Tibial artery (tissue), 4 donors: ENCODE results near the gene SMCO2.

ENCODE experiments used
- DNase-seq, 2 donors: peaks; one replicate each; pipeline ENCODE4 v3.0.0-alpha.2; 2019
- H3K27ac ChIP-seq, 2 donors: fragments of 200-600 bp; sonication (generic) in 1 of 2; 1 replicate in 1 of 2; 2 replicates in 1 of 2; pipeline ENCODE4 v1.5.1; 2018 to 2019; ENCODE audit warnings: mild to moderate bottlenecking in 1 of 2
- H3K27me3 ChIP-seq, 2 donors: fragments of 200-600 bp; sonication (generic) in 1 of 2; one replicate each; pipeline versions ENCODE4 v1.5.1 to v1.6.0; 2016 to 2019
- H3K36me3 ChIP-seq, 3 donors: fragments of 200-600 bp; sonication (generic) in 2 of 3; one replicate each; pipeline ENCODE4 v1.5.1; 2016 to 2019; ENCODE audit warnings: mild to moderate bottlenecking in 2 of 3
- H3K4me1 ChIP-seq, 4 donors: fragments of 200-600 bp; sonication (generic) in 2 of 4; 1 replicate in 3 of 4; 2 replicates in 1 of 4; pipeline ENCODE4 v1.5.1; 2016 to 2019
- H3K4me3 ChIP-seq, 2 donors: fragments of 200-600 bp; sonication (generic) in 1 of 2; 1 replicate in 1 of 2; 2 replicates in 1 of 2; pipeline ENCODE4 v1.5.1; 2018 to 2019; ENCODE audit warnings: mild to moderate bottlenecking in 2 of 2
- H3K9me3 ChIP-seq, 3 donors: fragments of 200-600 bp; sonication (generic) in 1 of 3; one replicate each; pipeline ENCODE4 v1.5.1; 2016 to 2019
- intact Hi-C: fragments of 100-400 bp; cut with DNase I; formaldehyde crosslinking; loops from one replicate; pipeline ENCODE4 v1.15.0; 2023; ENCODE audit warnings: low total_unique reads
- TF ChIP-seq, protein P1 (sequence below), 2 experiments: fragments of 200-600 bp in 1 of 2; fragments of 450-650 bp in 1 of 2; IDR thresholded peaks; one replicate each; pipeline ENCODE4 v1.5.1; 2017 to 2019; ENCODE audit warnings: antibody characterized with exemption in 2 of 2, mild to moderate bottlenecking in 1 of 2, moderate library complexity in 1 of 2

Gene SMCO2

DNA sequence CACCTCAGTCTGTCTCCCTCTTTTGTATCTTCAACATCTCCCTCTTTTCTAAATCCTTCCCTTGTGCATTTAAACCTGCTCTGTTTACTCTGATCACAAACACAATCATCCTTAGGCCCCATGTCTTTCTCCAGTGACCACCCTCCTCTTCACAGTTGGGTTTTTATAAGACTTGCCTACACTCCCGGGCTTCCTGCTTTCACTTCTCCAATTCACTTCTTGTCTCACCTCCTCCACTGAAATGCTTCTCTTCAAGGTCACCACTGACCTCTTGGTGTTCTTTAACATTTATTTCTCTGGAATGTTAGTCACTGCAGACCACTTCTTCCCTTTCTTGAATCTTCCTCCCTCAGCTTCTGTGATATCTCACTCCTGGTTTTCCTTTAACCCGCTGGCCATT is 8.7 kb upstream of the SMCO2 start:
- no peaks in the 10 kb centered on the region for H3K36me3 ChIP-seq
- H3K4me3 ChIP-seq, result no peak overlapping the region
- no peak overlapping the region for H3K27ac ChIP-seq
- no peaks in the 10 kb centered on the region for H3K27me3 ChIP-seq
- intact Hi-C loops, result loop anchor here (5.0 to 10.0 kb wide), 2 partner anchors 87 to 199 kb away; partner anchors contain the start of gene PPFIBP1
- no peak for DNase-seq
- H3K9me3 ChIP-seq, result no peaks in the 10 kb centered on the region
- peaks cover 0 to 7% (median 3%) of the 10 kb centered on the region in 4 donors for H3K4me1 ChIP-seq
- TF ChIP-seq, protein P1, sequence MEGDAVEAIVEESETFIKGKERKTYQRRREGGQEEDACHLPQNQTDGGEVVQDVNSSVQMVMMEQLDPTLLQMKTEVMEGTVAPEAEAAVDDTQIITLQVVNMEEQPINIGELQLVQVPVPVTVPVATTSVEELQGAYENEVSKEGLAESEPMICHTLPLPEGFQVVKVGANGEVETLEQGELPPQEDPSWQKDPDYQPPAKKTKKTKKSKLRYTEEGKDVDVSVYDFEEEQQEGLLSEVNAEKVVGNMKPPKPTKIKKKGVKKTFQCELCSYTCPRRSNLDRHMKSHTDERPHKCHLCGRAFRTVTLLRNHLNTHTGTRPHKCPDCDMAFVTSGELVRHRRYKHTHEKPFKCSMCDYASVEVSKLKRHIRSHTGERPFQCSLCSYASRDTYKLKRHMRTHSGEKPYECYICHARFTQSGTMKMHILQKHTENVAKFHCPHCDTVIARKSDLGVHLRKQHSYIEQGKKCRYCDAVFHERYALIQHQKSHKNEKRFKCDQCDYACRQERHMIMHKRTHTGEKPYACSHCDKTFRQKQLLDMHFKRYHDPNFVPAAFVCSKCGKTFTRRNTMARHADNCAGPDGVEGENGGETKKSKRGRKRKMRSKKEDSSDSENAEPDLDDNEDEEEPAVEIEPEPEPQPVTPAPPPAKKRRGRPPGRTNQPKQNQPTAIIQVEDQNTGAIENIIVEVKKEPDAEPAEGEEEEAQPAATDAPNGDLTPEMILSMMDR (IDR thresholded peaks at IDR 0.05), result no peak

DNA sequence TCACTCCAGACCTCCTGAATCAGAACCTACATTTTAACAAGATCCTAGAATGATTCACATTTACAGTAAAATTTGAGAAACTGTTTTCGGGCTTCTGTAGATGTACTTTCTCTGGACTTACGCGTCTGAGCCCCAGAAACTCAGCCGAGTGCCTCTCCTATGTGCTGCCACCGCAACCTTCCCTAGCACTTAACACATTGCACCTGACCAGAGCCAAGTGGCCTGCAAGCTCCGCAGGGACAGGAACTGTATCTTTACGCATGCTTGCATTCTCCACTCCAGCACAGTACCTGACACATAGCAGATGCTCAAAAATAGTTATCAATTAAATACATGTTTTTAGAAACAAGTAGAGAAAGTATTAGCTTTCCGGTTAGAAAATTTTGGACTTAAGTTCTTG is 1.2 kb downstream of the SMCO2 start:
- intact Hi-C loops, result no loop called here
- DNase-seq, result no peak
- TF ChIP-seq, protein P1 (IDR thresholded peaks at IDR 0.05), result no peak

DNA sequence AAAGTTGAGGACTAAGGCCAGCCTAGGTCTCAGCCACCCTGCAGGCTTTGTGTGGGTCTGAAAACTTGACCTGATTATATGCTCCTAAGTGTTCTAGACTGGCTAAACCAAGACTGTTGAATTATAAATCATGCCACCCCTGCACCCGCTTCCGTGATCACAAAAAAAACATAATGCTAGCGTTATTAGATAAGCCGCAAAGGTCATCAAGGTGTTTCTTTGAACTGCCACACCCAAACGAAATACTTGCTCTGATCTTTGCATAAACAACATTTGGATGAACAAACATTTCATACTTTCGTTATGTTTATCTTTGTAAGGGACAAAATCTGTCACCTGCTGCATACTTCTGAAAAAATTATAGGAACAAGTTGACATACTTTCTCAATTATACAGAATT is 2.5 kb downstream of the SMCO2 start:
- Histone ChIP-seq H3K27ac (no peak overlapping the region), H3K4me1 (no peaks in the 10 kb centered on the region), H3K4me3 (no peak overlapping the region), H3K36me3 (no peaks in the 10 kb centered on the region), H3K27me3 (no peaks in the 10 kb centered on the region), H3K9me3 (peaks cover 0 to 7% (median 0%) of the 10 kb centered on the region in 3 donors)
- no peak for DNase-seq
- intact Hi-C loops, result no loop called here
- TF ChIP-seq, protein P1 (IDR thresholded peaks at IDR 0.05), result no peak

More for the DNA sequence above, 1.2 kb downstream of the SMCO2 start:
- Histone ChIP-seq H3K4me3 (no peak overlapping the region), H3K9me3 (peaks cover 0 to 7% (median 0%) of the 10 kb centered on the region in 3 donors), H3K27ac (no peak overlapping the region), H3K4me1 (no peaks in the 10 kb centered on the region), H3K27me3 (no peaks in the 10 kb centered on the region), H3K36me3 (no peaks in the 10 kb centered on the region)

DNA sequence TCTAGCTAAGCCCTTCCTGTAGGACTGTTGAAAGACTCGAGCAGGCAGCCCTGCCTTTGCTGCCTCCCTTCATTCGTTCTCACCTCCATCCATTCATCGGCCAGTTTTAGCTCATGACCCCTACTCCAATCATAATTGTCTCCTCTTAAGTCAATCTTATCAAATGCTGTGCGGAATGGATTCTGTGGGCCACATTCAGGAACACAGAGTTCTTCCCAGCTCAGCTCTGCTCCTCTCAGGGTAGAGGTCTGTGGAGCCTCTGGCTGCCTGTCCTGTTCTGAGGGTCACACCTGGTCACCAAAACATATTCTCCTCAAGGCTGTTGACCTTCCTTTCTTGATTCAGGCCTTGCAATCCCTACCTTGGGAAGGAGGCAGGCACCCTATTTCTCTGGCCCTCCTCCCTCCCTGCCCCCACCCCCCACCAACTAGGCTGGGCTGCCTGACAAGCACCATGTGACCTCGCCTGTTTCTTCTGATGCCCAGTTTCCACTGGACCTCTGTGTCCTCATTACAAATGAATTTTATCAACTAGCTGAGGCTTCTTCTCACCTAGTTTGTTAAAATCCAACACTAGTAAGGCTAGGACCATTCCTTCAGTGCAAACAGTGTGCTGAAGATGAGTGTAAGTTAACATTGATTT is 3.5 kb downstream of the SMCO2 start:
- TF ChIP-seq, protein P1 (IDR thresholded peaks at IDR 0.05), result no peak
- intact Hi-C loops, result no loop called here
- no peak for DNase-seq

DNA sequence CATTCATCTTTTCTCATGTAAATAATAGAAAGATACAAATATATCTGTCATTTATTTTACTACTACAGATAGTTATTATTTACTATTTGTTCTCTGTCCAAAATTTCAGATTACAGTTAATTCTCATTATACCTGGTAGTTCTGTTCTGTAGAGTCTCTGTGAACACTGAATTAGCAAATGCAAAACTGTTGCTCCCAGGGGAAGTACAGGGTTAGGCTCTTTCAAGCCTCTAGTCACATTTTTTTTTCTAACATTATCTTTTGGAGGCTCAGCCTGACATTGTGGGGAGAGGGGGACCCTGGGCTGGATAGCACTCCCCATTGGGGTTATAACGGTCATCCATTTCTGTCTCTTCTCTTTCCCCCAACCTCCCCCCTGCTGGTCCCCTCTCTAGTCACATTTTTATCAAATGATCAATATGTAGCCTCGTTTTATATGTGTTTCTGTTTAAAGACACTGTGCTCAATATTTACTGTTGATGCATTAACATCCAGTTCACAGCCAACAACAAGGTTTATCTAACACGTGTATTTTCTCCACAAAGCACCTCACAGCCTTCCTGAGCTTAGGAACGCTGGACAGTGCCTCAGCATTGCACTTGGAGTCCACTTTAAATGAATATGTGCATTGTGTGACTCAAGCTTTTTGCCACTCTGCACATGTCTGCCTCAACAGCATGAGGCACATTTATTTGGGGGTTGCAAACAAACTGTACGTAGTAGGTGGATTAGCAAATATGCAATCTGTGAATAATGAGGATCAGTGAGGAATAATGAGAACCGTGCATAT is 4.7 kb downstream of the SMCO2 start:
- TF ChIP-seq, protein P1 (IDR thresholded peaks at IDR 0.05), result no peak
- Histone ChIP-seq H3K9me3 (peaks cover 0 to 2% (median 0%) of the 10 kb centered on the region in 3 donors), H3K36me3 (no peaks in the 10 kb centered on the region), H3K4me3 (no peak overlapping the region), H3K4me1 (no peaks in the 10 kb centered on the region), H3K27ac (no peak overlapping the region), H3K27me3 (no peaks in the 10 kb centered on the region)
- intact Hi-C loops, result no loop called here
- no peak for DNase-seq

More for the DNA sequence above, 3.5 kb downstream of the SMCO2 start:
- H3K27ac ChIP-seq, result no peak overlapping the region
- H3K4me3 ChIP-seq, result no peak overlapping the region
- peaks cover 0 to 7% (median 0%) of the 10 kb centered on the region in 3 donors for H3K9me3 ChIP-seq
- no peaks in the 10 kb centered on the region for H3K27me3 ChIP-seq
- H3K36me3 ChIP-seq, result no peaks in the 10 kb centered on the region
- no peaks in the 10 kb centered on the region for H3K4me1 ChIP-seq
